GM19467 (cell line): Measurements from ENCODE around the gene ZNF573.
"Not testable (repeated sequence)": the region's sequence is repeated elsewhere in the genome, so short reads cannot be mapped to it uniquely, and the experiment has no call there.

Experiments
- ATAC-seq: cut with Tn5 transposase; IDR thresholded peaks from one replicate; pipeline ENCODE4 v1.9.1; 2021; ENCODE audit warnings: mild to moderate bottlenecking, moderate library complexity; ENCODE audit not compliant: unreplicated experiment

ZNF573 gene

DNA sequence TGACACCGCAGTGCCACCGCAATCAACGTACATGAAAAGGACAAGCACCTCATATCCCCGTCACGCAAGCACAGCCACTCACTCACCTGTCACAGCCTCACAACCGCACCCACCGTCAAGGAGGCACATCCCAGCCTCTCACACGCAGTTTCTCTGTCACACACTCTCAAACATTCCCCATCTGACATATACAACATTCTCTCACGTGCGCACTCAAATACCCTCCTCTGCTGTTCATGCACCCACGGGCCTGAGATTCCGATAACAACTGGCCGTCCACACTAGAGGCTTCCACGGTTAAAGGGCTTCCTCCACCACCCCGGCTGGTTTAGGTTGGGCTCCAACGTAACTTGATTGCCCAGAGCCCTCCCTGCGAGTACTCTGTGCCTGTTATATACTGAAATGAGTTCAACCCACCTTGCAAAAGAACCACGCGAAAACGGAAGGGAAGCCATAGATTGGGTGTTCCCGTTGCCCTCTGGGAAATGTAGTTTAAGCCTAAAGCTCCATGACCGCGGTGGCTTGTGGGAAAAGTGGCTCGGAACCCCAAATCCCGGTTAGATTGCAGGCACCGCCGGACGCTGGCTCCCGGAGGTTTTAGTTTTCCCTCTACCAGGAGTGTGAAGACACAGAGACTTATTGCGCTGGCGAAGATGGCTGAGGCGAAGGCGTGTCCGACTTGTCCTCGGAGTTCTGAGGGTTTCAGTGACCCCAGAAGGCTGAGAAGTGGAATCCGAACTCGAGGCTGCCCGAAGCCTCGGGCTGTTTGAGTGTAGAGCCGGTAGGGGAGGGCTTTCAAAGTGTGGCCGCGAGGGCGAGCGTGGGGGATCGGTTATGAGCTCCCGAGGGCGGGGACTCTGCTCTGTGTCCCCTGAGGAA lies at the start of gene ZNF573:
ZNF573 (minus strand) TSS at position 460 of the 879 bp plus-strand sequence. CDS start 5,857 bp downstream, outside the sequence.
- ATAC-seq = peak; percentile 87

GRCh38 chr19:37817180-37817981 lies 38.0 kb upstream of the ZNF573 start:
- ATAC-seq = no peak

GRCh38 chr19:37815611-37816010 lies 36.2 kb upstream of the ZNF573 start:
- not testable (repeated sequence) for ATAC-seq

- ATAC-seq = no peak
Observed at GRCh38 chr19:37813340-37813739, 34.0 kb upstream of the ZNF573 start.

GRCh38 chr19:37809366-37809765 lies 30.0 kb upstream of the ZNF573 start:
- ATAC-seq = no peak

DNA sequence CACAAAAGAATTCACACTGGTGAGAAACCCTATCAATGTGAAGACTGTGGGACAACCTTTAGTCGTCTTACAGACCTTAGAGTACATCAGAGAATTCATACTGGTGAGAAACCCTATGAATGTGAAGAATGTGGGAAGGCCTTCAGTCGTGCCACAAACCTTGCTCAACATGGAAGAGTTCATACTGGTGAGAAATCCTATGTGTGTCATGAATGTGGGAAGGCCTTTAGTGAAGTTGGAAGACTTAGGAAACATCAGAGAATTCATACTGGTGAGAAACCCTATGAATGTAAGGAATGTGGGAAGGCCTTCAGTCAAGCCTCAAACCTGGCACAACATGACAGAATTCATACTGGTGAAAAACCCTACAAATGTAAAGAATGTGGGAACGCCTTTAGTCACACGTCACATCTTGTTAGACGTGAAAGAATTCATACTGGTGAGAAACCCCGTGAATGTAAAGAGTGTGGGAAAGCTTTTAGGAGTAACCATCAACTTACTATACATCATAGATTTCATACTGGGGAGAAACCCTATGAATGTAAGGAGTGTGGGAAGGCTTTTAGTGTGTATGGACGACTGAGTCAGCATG lies 24.0 kb upstream of the ZNF573 start:
- ATAC-seq = no peak

DNA sequence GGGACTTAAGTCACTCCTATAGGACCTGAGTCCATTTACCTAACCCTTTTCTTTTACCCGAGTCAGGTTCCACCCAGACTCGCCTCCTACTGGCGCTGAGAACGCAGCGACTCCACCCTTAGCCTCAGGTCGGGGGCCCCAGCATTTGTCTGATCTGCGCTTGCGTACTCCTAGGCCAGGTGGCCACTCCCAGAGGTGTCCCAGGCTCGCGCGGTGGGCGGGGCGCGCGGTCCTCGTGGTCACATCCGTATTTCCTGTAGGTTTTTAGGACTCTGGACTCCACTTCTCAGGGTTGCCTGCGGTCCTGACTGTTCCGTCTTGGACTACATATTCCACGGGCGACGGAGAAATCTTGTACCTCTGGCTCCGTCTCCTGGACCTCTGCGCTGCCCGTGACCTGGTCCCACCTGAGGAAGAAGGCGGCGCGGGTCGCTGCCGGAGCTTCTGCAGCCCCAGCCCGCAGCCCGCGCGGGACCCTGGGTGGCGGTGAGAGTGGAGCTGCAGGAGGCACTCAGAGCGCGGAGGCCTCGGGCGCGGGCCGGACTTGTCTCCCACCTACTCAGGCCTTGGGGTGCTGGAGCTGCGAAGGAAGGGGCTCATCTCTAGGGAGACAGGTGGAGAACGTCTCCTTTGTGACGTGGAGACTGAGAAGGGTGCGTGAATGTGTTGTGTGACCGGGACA lies 11.0 kb upstream of the ZNF573 start:
- ATAC-seq = no peak

GRCh38 chr19:37778613-37779126 lies 716 bp downstream of the ZNF573 start:
- no peak for ATAC-seq

DNA sequence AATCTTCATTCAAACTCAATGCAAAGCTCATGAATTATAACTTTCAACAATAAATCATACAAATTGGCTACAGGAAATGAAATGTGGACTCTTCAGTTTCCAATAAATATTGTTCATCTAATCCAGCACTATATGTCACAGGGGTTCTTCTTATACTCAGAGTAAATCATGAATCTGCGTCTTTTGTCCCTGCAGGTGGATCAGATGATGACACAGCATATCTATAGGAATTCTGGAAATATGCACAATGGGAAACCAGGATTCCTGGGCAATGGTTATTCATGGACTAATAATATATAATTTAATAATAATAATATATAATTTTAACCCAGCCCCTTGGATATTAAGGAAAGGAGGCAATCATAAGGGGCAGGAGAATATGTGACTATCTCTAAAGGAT lies 8.4 kb downstream of the ZNF573 start:
- no peak for ATAC-seq

GRCh38 chr19:37763488-37763887 lies 15.9 kb downstream of the ZNF573 start:
- no peak for ATAC-seq

- not testable (repeated sequence) for ATAC-seq
Observed at GRCh38 chr19:37757683-37758082, 21.7 kb downstream of the ZNF573 start.

DNA sequence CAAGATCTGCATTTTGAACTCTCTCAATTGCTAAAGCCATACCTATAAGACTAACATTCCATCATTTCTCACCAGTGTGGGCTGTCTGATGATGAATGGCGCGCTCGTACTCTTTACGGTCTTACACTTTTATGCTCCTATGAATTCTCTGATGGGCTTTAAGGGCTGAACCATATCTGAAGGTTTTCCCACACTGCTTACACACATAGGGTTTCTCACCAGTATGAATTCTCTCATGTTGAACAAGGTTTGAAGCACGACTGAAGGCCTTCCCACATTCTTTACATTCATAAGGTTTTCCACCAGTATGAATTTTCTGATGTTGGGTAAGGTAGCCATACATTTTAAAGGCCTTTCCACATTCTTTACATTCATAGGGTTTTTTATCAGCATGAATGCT lies 41.0 kb downstream of the ZNF573 start:
- no peak for ATAC-seq

DNA sequence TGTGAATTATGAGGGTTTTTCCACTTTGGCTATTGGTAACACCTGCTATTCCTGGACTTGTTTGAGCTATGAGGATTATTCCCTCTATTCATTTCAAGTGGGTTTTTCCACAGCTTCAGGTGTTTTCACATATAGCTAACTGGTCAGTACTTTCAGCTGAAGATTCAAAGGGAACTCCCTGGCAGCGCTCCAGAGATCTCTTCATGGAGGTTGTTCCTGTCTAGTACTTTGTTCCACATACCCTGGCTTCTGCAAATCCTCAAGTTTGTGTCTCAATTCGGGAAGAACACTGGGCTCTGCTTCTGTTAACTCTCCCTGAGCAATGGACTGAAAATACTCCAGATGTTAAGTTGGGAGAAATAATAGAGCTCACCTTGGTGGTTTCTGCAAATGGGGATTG lies 54.2 kb downstream of the ZNF573 start:
- ATAC-seq = no peak

DNA sequence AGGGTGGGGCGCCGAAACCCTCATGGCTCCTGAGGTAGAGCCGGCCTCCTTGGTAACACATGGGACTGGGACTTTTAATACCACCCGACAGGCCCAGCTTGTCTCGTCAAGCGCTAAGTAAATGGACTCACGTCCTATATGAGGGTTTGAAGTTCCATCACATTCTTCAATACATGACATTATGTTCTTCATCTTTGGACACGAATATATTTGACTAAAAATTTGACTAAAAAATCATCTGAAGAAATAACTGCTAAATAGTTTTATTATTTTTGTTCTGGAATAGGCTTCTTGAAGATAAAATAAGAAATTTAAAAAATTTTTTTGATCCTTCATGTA lies 59.5 kb downstream of the ZNF573 start:
- ATAC-seq = no peak

- ATAC-seq = peak; percentile 87
Observed at GRCh38 chr19:37719111-37719926, 60.1 kb downstream of the ZNF573 start, which contains the start of gene ZNF607. Gene ZNF607, minus strand, starts transcription at chr19:37719761. Its CDS starts 8,143 bp downstream, at chr19:37711618.

- no peak for ATAC-seq
Observed at GRCh38 chr19:37718304-37718703, 61.1 kb downstream of the ZNF573 start.

DNA sequence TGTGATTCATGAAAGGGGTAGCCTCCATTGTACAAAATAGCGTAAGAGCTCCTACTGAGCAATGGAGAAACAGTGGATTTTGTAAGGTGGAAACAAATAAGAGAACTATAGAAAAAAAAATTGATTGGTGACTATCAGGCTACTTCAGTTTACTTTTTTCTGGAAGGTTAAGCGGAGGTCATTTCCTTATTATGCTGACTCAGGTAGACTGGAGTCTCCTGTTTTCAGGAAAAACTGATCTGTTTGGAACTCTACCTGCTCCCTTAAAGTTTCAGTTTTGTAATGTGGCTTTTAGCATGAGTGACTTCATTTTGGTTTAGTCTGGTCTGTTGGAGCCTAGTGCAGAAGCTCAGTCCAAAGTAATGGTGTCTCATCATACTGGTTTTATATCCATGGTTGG lies 63.2 kb downstream of the ZNF573 start:
- ATAC-seq = no peak

DNA sequence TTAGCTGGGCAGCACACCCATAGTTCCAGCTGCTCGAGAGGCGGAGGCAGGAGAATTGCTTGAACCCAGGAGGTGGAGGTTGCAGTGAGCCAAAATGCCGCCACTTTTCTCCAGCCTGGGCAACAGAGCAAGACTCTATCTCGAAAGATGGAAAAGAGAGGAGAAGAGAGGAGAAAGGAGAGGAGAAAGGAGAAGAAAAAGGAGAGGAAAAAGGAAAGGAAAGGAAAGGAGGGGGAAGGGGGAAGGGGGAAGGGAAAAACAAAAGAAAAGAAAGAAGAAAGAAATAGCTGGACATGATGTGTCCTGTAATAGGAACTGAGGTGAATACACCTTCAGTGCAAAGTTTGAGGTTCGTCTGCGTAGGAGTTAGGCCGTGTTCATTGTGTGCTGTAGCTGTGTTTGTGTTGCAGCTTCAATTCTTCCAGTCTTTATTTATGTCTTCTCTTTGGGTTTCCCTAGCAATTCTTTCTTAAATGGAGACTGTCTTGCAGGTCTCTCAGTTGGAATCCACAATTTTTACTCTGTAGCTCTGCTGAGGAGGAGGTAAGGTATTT lies 73.3 kb downstream of the ZNF573 start:
- ATAC-seq = no peak

- ATAC-seq = no peak
Observed at GRCh38 chr19:37699057-37699456, 80.3 kb downstream of the ZNF573 start.

DNA sequence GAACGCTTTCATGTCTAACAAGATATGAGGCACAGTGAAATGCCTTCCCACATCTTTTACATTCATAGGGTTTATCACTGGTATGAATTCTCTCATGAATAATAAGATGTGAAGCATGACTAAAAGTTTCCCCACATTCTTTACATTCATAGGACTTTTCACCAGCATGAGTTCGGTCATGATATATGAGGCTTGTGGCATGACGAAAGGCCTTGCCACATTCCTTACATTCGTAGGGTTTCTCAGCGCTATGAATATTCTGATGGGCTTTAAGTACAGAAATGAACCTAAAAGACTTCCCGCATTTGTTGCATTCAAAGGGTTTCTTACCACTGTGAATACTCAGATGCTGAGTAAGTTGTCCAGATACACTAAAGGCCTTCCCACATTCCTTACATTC lies 81.2 kb downstream of the ZNF573 start:
- no peak for ATAC-seq
